ENCODE results near the gene CTIF. TPM values are rescaled to one million over a fixed set of nuclear protein-coding genes. Genes with fewer than 3 reads are reported as not detected.
"Not testable (repeated sequence)": the region's sequence is repeated elsewhere in the genome, so short reads cannot be mapped to it uniquely, and the experiment has no call there.

The CTIF gene
- total RNA-seq, 2 donors from 2014 or later: 6.1 to 7.3 TPM

GRCh38 chr18:48649231-48649630 is 110.4 kb downstream of the CTIF start:
- Mint-ChIP-seq H3K4me1 (no peaks in the 10 kb centered on the region), H3K36me3 (ENCODE audit: low read depth) (no peaks in the 10 kb centered on the region), H3K4me3 (no peak overlapping the region), H3K27me3 (no peaks in the 10 kb centered on the region), H3K27ac (no peak overlapping the region)
- no peaks in the 10 kb centered on the region for H3K9me3 ChIP-seq (ENCODE audit: control insufficient read depth, low read length, poor library complexity, severe bottlenecking)
- ATAC-seq (no peak), DNase-seq (no peak)

DNA sequence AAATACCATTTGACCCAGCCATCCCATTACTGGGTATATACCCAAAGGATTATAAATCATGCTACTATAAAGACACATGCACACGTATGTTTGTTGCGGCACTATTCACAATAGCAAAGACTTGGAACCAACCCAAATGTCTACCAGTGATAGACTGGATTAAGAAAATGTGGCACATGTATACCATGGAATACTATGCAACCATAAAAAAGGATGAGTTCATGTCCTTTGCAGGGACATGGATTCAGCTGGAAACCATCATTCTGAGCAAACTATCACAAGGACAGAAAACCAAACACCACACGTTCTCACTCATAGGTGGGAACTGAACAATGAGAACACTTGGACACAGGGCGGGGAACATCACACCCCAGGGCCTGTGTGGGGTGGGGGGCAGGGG is 115.8 kb downstream of the CTIF start:
- not testable (repeated sequence) for H3K9me3 ChIP-seq (ENCODE audit: control insufficient read depth, low read length, poor library complexity, severe bottlenecking); H3K4me3 Mint-ChIP-seq; H3K36me3 Mint-ChIP-seq (ENCODE audit: low read depth); H3K27ac Mint-ChIP-seq; H3K4me1 Mint-ChIP-seq; ATAC-seq; H3K27me3 Mint-ChIP-seq; DNase-seq

GRCh38 chr18:48655508-48655907 is 116.7 kb downstream of the CTIF start:
- Mint-ChIP-seq H3K27ac (no peak overlapping the region), H3K4me3 (no peak overlapping the region)

GRCh38 chr18:48656176-48656575 is 117.3 kb downstream of the CTIF start:
- no peaks in the 10 kb centered on the region for H3K4me1 Mint-ChIP-seq
- H3K27ac Mint-ChIP-seq: no peak overlapping the region
- no peak overlapping the region for H3K4me3 Mint-ChIP-seq
- no peaks in the 10 kb centered on the region for H3K36me3 Mint-ChIP-seq (ENCODE audit: low read depth)
- ATAC-seq: no peak
- DNase-seq: no peak
- H3K9me3 ChIP-seq (ENCODE audit: control insufficient read depth, low read length, poor library complexity, severe bottlenecking): no peaks in the 10 kb centered on the region
- H3K27me3 Mint-ChIP-seq: peaks cover 4% of the 10 kb centered on the region

More at GRCh38 chr18:48655508-48655907, 116.7 kb downstream of the CTIF start:
- Mint-ChIP-seq H3K4me1 (no peaks in the 10 kb centered on the region), H3K27me3 (no peaks in the 10 kb centered on the region), H3K36me3 (ENCODE audit: low read depth) (no peaks in the 10 kb centered on the region)
- DNase-seq (no peak), ATAC-seq (no peak)
- H3K9me3 ChIP-seq (ENCODE audit: control insufficient read depth, low read length, poor library complexity, severe bottlenecking): no peaks in the 10 kb centered on the region

- peaks cover 8% of the 10 kb centered on the region for H3K27me3 Mint-ChIP-seq
- no peaks in the 10 kb centered on the region for H3K36me3 Mint-ChIP-seq (ENCODE audit: low read depth)
- H3K4me1 Mint-ChIP-seq: no peaks in the 10 kb centered on the region
- no peaks in the 10 kb centered on the region for H3K9me3 ChIP-seq (ENCODE audit: control insufficient read depth, low read length, poor library complexity, severe bottlenecking)
- no peak overlapping the region for H3K27ac Mint-ChIP-seq
- DNase-seq: no peak
- no peak for ATAC-seq
- H3K4me3 Mint-ChIP-seq: no peak overlapping the region
Measured at GRCh38 chr18:48656582-48656981, 117.8 kb downstream of the CTIF start.

- no peaks in the 10 kb centered on the region for H3K9me3 ChIP-seq (ENCODE audit: control insufficient read depth, low read length, poor library complexity, severe bottlenecking)
- no peak overlapping the region for H3K4me3 Mint-ChIP-seq
- H3K27ac Mint-ChIP-seq: no peak overlapping the region
- DNase-seq: no peak
- no peaks in the 10 kb centered on the region for H3K36me3 Mint-ChIP-seq (ENCODE audit: low read depth)
- no peak for ATAC-seq
- peaks cover 5% of the 10 kb centered on the region for H3K4me1 Mint-ChIP-seq
- peaks cover 13% of the 10 kb centered on the region for H3K27me3 Mint-ChIP-seq
Measured at GRCh38 chr18:48657447-48658120, 118.8 kb downstream of the CTIF start.

DNA sequence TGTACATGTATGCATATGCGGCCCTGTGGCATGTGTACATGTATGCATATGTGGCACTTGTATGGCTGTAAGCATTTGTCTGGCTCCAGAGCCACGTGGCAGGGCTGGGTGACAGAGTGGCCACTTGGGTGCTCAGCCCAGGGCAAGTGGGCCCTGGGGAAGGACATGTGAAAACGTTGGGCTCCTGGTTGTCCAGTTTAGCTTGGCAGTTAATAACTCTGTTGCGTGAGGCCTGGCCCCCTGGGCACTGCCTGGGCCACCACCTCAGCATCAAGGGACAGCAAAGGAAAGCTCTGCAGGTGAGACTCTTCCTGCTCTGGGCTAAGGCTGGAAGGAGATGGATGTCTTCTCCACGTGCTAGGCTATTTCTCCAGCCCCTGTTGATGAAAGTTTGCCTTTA is 119.9 kb downstream of the CTIF start:
- ATAC-seq (no peak), DNase-seq (no peak)
- Mint-ChIP-seq H3K4me3 (no peak overlapping the region), H3K36me3 (ENCODE audit: low read depth) (no peaks in the 10 kb centered on the region), H3K4me1 (peaks cover 7% of the 10 kb centered on the region), H3K27ac (no peak overlapping the region), H3K27me3 (peaks cover 19% of the 10 kb centered on the region)
- H3K9me3 ChIP-seq (ENCODE audit: control insufficient read depth, low read length, poor library complexity, severe bottlenecking): no peaks in the 10 kb centered on the region

DNA sequence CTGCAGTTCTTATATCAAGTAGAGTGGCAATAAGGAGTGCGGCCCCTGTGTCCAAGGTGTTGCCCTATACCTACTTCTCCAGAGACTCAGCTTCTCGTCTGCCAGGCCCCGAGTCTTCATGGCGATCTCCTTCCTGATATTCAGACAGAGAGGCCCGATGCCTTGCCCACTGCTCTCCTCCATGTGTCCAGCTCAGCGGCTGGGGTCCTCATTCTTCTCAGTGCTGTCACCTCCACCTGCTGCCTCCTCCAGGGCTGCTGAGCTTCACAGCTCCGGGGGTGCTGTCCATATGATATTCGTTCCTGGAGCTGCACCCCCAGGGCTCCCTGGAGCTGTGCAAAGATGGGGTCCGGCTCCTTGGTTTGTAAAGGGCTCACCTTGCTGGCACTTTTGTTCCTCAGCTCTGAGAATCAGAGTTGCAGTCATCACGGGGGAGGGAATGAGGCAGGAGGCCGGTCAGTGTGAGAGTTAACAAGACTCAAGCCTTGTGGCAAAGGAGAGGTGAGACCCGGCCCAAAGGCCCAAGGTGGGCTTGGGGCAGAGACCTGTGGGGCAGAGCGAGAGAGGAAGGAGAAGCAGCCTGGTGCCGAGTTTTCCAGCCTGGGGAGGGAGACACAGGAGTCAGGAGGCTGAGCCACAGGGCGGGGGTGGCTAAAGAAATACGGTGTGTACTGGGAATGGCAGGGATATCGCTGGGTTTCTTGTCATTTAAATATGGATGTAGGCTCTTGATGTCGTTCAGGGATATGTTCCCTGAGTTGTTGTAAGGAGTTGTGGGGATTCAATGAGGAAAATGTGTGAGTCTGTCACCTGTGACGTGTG is 120.6 kb downstream of the CTIF start:
- no peak overlapping the region for H3K4me3 Mint-ChIP-seq
- H3K27me3 Mint-ChIP-seq: peaks cover 19% of the 10 kb centered on the region
- DNase-seq: no peak
- no peak overlapping the region for H3K27ac Mint-ChIP-seq
- H3K9me3 ChIP-seq (ENCODE audit: control insufficient read depth, low read length, poor library complexity, severe bottlenecking): no peaks in the 10 kb centered on the region
- ATAC-seq: no peak
- H3K4me1 Mint-ChIP-seq: peaks cover 8% of the 10 kb centered on the region
- no peaks in the 10 kb centered on the region for H3K36me3 Mint-ChIP-seq (ENCODE audit: low read depth)

GRCh38 chr18:48660346-48661228 is 121.8 kb downstream of the CTIF start:
- peaks cover 8% of the 10 kb centered on the region for H3K4me1 Mint-ChIP-seq
- peaks cover 19% of the 10 kb centered on the region for H3K27me3 Mint-ChIP-seq
- no peak for DNase-seq
- no peaks in the 10 kb centered on the region for H3K36me3 Mint-ChIP-seq (ENCODE audit: low read depth)
- no peak overlapping the region for H3K27ac Mint-ChIP-seq
- no peak for ATAC-seq
- H3K9me3 ChIP-seq (ENCODE audit: control insufficient read depth, low read length, poor library complexity, severe bottlenecking): no peaks in the 10 kb centered on the region
- no peak overlapping the region for H3K4me3 Mint-ChIP-seq

DNA sequence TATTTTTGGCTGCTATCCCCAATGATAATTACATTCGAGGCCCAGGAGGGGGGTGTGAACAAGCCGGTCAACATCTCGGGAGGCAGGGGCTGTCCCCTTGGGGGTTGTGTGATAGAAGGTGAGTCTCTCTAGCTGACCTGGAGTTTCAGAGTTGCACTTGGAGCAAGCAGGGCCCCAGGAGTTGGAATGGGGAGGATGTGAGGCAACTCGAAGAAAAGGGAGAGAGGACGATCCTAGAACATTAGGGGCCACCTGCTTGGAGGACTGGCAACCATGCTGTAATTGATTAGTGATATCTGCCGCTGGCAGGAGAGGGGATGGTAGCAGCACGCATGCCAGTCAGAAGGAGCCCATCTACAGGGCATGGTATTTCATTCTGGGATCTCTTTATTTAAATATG is 122.6 kb downstream of the CTIF start:
- Mint-ChIP-seq H3K27me3 (peaks cover 19% of the 10 kb centered on the region), H3K27ac (no peak overlapping the region), H3K4me3 (no peak overlapping the region), H3K36me3 (ENCODE audit: low read depth) (peaks cover 3% of the 10 kb centered on the region), H3K4me1 (peaks cover 8% of the 10 kb centered on the region)
- DNase-seq: no peak
- no peaks in the 10 kb centered on the region for H3K9me3 ChIP-seq (ENCODE audit: control insufficient read depth, low read length, poor library complexity, severe bottlenecking)
- ATAC-seq: no peak

GRCh38 chr18:48662011-48662661 is 123.3 kb downstream of the CTIF start:
- no peak for DNase-seq
- Mint-ChIP-seq H3K27me3 (peaks cover 19% of the 10 kb centered on the region), H3K27ac (no peak overlapping the region), H3K4me3 (no peak overlapping the region), H3K4me1 (peaks cover 8% of the 10 kb centered on the region), H3K36me3 (ENCODE audit: low read depth) (peaks cover 3% of the 10 kb centered on the region)
- no peak for ATAC-seq
- H3K9me3 ChIP-seq (ENCODE audit: control insufficient read depth, low read length, poor library complexity, severe bottlenecking): no peaks in the 10 kb centered on the region

DNA sequence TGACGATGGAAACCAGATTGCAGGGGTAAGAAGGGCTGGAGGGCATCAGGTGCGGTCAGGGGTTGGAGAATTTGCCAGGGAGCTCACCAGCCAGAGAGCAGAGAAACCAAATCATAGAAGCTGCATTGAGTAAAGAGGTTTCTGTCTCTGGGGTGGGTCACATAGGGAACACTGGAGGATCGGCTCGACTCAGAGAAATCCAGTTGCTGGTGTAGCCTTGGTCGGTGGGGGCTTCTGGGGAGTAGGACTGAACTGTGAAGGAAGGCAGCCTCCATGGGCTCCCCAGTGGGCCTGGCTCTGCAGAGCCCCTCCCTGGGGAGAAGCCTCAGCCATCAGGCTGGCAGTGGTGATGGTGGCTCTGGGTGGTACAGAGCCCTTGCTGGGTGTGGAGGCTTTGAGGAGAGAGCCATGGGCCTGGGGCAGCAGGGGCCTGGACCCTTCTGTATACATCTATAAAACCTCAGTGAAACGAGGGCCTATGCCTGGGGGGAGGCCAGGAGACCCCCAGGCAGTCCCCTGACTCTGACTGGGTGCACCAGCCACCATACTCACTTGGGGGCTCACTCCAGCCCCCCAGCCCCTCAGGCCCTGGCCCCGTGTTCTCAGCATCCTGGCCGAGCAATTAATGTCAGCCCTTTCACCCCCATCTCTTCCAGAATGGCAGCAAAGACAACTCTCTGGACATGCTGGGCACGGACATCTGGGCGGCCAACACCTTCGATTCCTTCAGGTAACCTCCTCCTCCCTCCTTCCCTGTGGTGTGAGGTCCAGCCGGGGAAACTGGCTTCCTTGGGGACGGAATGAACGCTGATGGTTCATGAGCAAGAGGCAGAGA is 124.5 kb downstream of the CTIF start:
- no peak for ATAC-seq
- peaks cover 8% of the 10 kb centered on the region for H3K4me1 Mint-ChIP-seq
- DNase-seq: no peak
- no peak overlapping the region for H3K27ac Mint-ChIP-seq
- H3K36me3 Mint-ChIP-seq (ENCODE audit: low read depth): peaks cover 3% of the 10 kb centered on the region
- no peaks in the 10 kb centered on the region for H3K9me3 ChIP-seq (ENCODE audit: control insufficient read depth, low read length, poor library complexity, severe bottlenecking)
- peaks cover 19% of the 10 kb centered on the region for H3K27me3 Mint-ChIP-seq
- H3K4me3 Mint-ChIP-seq: no peak overlapping the region

Data from T-helper 17 cell (primary cell).